Activated CD4-positive, alpha-beta T cell treated with anti-CD3 and anti-CD28 coated beads for 36 hours (primary cell): Measurements from ENCODE around the gene LENG1. TPM values are rescaled to one million over a fixed set of nuclear protein-coding genes. Genes with fewer than 3 reads are reported as not detected.
"Not testable (repeated sequence)": the region's sequence is repeated elsewhere in the genome, so short reads cannot be mapped to it uniquely, and the experiment has no call there.

Experiments
- ATAC-seq: fragments of 200-7000 bp; cut with Tn5 transposase; one replicate; pipeline ENCODE4 v1.10.0; 2021; ENCODE audit warnings: mild to moderate bottlenecking, moderate library complexity
- CTCF ChIA-PET: fragments of 350-600 bp; sonication (Branson Sonifier 250); formaldehyde crosslinking; loops from one replicate; lab custom pipeline; 2021; ENCODE audit warnings: antibody characterized with exemption; lab: Charles Lee
- POLR2A ChIA-PET: fragments of 350-600 bp; sonication (Branson Sonifier 250); formaldehyde crosslinking; loops from one replicate; lab custom pipeline; 2021; ENCODE audit warnings: antibody characterized with exemption, inconsistent platforms; lab: Charles Lee
- DNase-seq: peaks from one replicate; pipeline ENCODE4 v3.0.0-alpha.2; 2020
- H3K27ac Mint-ChIP-seq: one replicate; pipeline ENCODE4 v1.8.0; 2021; ENCODE audit warnings: mixed read lengths
- H3K27me3 Mint-ChIP-seq: one replicate; pipeline ENCODE4 v1.8.0; 2021; ENCODE audit warnings: mixed read lengths
- H3K36me3 Mint-ChIP-seq: one replicate; pipeline ENCODE4 v1.8.0; 2021; ENCODE audit warnings: low read depth, mixed read lengths
- H3K4me1 Mint-ChIP-seq: one replicate; pipeline ENCODE4 v1.8.0; 2021; ENCODE audit warnings: mixed read lengths
- H3K4me3 Mint-ChIP-seq: one replicate; pipeline ENCODE4 v1.8.0; 2021; ENCODE audit warnings: mild to moderate bottlenecking, moderate library complexity, mixed read lengths
- H3K9me3 Mint-ChIP-seq: one replicate; pipeline ENCODE4 v1.8.0; 2021; ENCODE audit warnings: low read depth, mixed read lengths
- intact Hi-C, 2 experiments: fragments of 100-400 bp; cut with DNase I in 1 of 2; cut with micrococcal nuclease in 1 of 2; formaldehyde crosslinking; loops; one replicate each; pipeline versions ENCODE4 v1.14.2 to v1.15.1; 2022 to 2024; cut with DNase I, micrococcal nuclease
- total RNA-seq, 2 experiments: library from RNA; stranded (reverse); gene quantifications; one replicate each; pipeline ENCODE4 v1.2.3, GENCODE V29; 2021

LENG1 gene
- 1 to 10 TPM; 3.5 to 3.6 TPM for total RNA-seq

DNA sequence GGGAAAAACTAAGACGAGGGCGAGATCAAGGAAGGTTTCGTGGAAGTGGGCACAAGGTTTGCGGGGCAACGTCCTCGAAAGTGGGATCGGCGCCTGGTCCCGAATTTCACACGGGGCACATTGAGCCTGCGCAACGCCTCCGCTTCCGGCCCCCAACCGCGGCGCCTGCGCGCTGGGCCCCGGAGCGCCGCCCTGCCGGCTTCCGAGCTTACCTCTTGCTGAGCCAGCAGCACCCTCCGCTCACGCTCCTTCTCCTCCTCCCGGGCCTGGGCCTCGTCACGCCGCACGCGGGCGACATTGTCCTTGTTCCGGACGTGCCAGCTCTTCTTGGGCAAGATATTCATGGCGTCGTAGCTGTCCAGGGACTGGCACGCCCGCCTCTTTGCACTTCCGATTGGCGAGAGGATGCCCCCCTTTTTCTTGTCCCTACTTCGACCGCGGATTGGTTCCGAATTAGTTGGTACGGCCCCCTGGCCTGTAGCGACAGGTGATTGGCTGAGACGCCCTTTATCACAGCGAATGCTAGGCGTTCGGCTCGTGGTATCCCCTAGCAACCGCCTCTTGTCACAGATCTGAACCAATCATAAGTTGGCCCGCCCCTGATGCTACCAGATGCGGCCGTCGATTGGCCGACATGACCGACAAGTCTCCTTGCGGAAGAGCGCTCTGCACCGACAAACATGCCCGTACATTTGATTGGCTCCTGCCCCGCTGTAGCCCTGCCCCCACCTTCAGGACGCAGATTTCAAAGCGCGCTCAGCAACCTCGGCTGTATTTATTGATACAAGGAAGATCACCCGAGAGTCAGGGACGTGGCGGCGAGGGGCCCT is at the start of gene LENG1:
Gene LENG1, minus strand, starts transcription at position 370 of the 830 bp plus-strand sequence. Its CDS starts 26 bp downstream, at position 344.
- DNase-seq (peak; percentile 99), ATAC-seq (peak; percentile 90)
- Mint-ChIP-seq H3K4me3 (peak within 1 kb of the TSS; percentile 87), H3K27ac (peak within 1 kb of the TSS; percentile 98), H3K9me3 (no peaks in the 10 kb centered on the region), H3K4me1 (peaks cover 56% of the 10 kb centered on the region), H3K27me3 (peaks cover 7% of the 10 kb centered on the region), H3K36me3 (peaks cover 24% of the 10 kb centered on the region)
- POLR2A ChIA-PET: interaction anchor here (0.6 to 3.2 kb wide), 4 partner anchors 12 to 48 kb away, joined by 3 to 22 read pairs (median 3); partner anchors contain the start of gene CNOT3
- CTCF ChIA-PET: interaction anchor here (0.7 to 2.7 kb wide), 8 partner anchors 9 to 1495 kb away, joined by 3 to 15 read pairs (median 4); partner anchors contain the start of genes CNOT3, TMC4 and TSEN34
- intact Hi-C loops: loop anchor here (1.0 to 5.0 kb wide), 11 partner anchors 22 to 305 kb away; partner anchors contain the start of genes CNOT3 (in 2 of the 2), PRPF31 (in 2 of the 2), RPS9 (in 2 of the 2) and TFPT (in 2 of the 2)

DNA sequence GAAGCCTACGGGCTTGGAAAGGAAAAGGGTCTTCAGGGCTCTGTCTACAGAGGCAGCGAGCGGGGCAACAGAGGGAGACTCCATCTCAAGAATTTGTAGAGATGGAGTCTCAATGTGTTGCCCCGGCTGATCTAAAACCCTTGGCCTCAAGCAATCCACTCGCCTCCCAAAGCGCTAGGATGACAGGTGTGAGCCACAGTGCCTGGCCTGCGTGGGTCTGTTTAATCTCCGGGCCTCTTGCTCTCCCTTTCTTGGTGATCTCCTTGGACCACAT is 49.2 kb upstream of the LENG1 start:
- Mint-ChIP-seq H3K4me3 (peak overlapping the region; percentile 51), H3K4me1 (peaks cover 77% of the 10 kb centered on the region), H3K9me3 (no peaks in the 10 kb centered on the region), H3K27ac (peak overlapping the region; percentile 65), H3K27me3 (no peaks in the 10 kb centered on the region), H3K36me3 (peaks cover 56% of the 10 kb centered on the region)
- peak; percentile 39 for DNase-seq
- CTCF ChIA-PET: interaction anchor here (1.3 kb wide), 1 partner anchor 19 kb away, joined by 5 read pairs; the partner anchor contains the start of gene MBOAT7
- POLR2A ChIA-PET: interaction anchor here (1.0 to 5.3 kb wide), 4 partner anchors 10 to 72 kb away, joined by 3 to 32 read pairs (median 6); partner anchors contain the start of genes CNOT3, MBOAT7 and TSEN34
- ATAC-seq: no peak
- intact Hi-C loops: loop anchor here in 1 of 2 experiments (2.0 kb wide), 1 partner anchor 18 kb away; the partner anchor contains the start of gene TSEN34

DNA sequence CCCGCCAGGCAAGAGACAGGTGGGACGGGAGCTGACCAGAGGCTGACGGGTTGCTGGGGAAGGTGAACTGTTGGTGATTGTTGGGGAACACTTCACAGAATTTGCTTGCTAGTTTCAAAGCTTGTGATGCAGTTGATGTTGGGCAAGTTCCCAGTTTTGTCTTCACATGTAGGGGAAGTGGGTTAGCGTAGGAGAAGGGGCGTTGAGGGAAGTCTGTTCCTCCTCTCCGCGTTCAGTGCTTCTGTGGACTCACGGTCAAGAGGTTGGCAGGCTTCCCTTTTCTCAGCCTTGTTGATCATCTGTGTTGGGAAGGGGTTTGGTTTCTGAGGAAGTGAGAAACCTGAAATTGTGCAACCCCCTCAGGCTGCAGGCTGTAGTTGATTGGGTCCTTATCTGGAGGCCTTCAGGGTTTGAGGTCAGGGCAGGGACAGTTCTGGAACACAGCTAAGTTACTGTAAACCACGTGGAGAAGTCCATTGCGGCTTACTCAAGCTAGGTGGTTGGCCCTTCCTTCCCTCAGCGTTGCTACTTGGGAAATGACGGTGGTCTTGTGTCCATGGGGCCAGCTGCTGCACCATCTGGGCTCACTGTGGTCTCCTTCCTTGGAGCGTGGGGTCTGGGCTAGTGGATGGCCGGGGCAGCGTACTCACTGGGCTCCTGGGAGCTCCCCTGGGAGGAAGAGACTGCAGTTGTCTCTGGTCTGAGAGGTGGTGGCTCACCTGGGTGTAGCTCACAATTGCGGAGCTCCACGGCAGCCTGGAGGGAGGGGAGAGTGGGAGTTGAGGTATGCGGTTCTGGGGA is 48.7 kb upstream of the LENG1 start:
- peaks cover 61% of the 10 kb centered on the region for H3K36me3 Mint-ChIP-seq
- peaks cover 82% of the 10 kb centered on the region for H3K4me1 Mint-ChIP-seq
- CTCF ChIA-PET: interaction anchor here (1.3 kb wide), 1 partner anchor 18 kb away, joined by 5 read pairs; the partner anchor contains the start of gene MBOAT7
- H3K9me3 Mint-ChIP-seq: no peaks in the 10 kb centered on the region
- no peaks in the 10 kb centered on the region for H3K27me3 Mint-ChIP-seq
- POLR2A ChIA-PET: interaction anchor here (0.6 to 5.3 kb wide), 8 partner anchors 9 to 93 kb away, joined by 3 to 32 read pairs (median 3); partner anchors contain the start of genes CNOT3, LENG1, MBOAT7 and PRPF31
- intact Hi-C loops: loop anchor here in 1 of 2 experiments (2.0 kb wide), 1 partner anchor 17 kb away; the partner anchor contains the start of gene TSEN34
- ATAC-seq (peak; percentile 31), DNase-seq (peak; percentile 77)
- H3K27ac Mint-ChIP-seq: peak overlapping the region; percentile 65
- H3K4me3 Mint-ChIP-seq: peak overlapping the region; percentile 51

DNA sequence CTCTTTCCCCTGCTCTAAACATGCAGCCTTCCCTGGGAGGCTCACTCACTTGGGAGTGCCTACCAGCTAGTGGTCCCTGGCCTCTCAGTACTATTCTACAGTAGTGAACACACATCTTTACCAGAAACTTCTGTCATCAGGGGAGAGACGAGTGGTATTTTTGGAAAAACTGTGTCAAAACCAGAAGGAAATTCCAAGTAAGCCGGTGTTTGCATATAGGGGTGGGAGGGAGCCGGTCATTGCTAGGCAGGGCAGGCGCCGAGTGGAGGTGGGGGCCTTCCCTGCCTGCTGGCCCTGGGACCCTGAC is 48.1 kb upstream of the LENG1 start:
- peak overlapping the region; percentile 51 for H3K4me3 Mint-ChIP-seq
- peaks cover 88% of the 10 kb centered on the region for H3K4me1 Mint-ChIP-seq
- H3K36me3 Mint-ChIP-seq: peaks cover 67% of the 10 kb centered on the region
- CTCF ChIA-PET: interaction anchor here (1.3 kb wide), 1 partner anchor 18 kb away, joined by 5 read pairs; the partner anchor contains the start of gene MBOAT7
- POLR2A ChIA-PET: interaction anchor here (0.6 to 5.3 kb wide), 7 partner anchors 9 to 92 kb away, joined by 3 to 32 read pairs (median 3); partner anchors contain the start of genes LENG1, MBOAT7, PRPF31 and TFPT
- ATAC-seq: peak; percentile 18
- no peaks in the 10 kb centered on the region for H3K27me3 Mint-ChIP-seq
- peak overlapping the region; percentile 65 for H3K27ac Mint-ChIP-seq
- no peak for DNase-seq
- intact Hi-C loops: no loop called here
- no peaks in the 10 kb centered on the region for H3K9me3 Mint-ChIP-seq

DNA sequence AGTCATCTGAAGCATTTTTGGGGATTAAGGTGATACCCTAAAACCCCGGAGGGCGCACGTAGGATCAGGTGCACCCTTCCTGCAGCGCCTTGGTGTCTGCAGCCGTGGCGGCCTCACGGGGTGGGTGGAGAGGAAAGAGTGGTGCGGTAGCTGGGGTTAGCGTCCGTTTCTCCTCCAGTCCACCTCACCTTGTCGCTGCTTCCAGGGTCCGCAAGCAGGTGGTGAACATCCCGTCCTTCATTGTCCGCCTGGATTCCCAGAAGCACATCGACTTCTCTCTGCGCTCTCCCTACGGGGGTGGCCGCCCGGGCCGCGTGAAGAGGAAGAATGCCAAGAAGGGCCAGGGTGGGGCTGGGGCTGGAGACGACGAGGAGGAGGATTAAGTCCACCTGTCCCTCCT is 47.7 kb upstream of the LENG1 start:
- ChIA-PET POLR2A (interaction anchor here (1.1 to 5.3 kb wide), 3 partner anchors 8 to 17 kb away, joined by 4 to 32 read pairs (median 8); partner anchors contain the start of genes MBOAT7 and TSEN34), CTCF (interaction anchor here (1.3 kb wide), 1 partner anchor 18 kb away, joined by 5 read pairs; the partner anchor contains the start of gene MBOAT7)
- intact Hi-C loops: not testable (repeated sequence)

DNA sequence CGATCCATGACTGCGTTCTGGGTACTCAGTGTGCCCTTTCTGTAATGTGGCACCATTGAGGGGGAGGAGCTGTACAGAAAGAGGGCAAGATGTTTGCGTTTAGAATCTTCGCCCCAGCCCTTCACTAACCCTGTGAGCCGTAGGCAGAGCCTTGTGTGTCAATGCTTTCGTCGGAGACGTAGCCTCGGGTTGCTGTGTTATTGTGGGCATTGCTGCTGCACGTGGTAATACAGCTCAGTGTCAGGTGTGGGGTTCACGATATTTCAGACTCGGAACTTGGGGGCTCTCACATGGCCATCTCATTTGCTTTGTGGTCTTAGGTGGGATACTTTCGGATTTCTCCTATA is 47.3 kb upstream of the LENG1 start:
- H3K27ac Mint-ChIP-seq: peak overlapping the region; percentile 65
- H3K4me1 Mint-ChIP-seq: peaks cover 93% of the 10 kb centered on the region
- H3K9me3 Mint-ChIP-seq: no peaks in the 10 kb centered on the region
- peaks cover 75% of the 10 kb centered on the region for H3K36me3 Mint-ChIP-seq
- DNase-seq (peak; percentile 28), ATAC-seq (no peak)
- intact Hi-C loops: no loop called here
- H3K4me3 Mint-ChIP-seq: peak overlapping the region; percentile 51
- POLR2A ChIA-PET: interaction anchor here (5.3 kb wide), 1 partner anchor 17 kb away, joined by 32 read pairs; the partner anchor contains the start of genes MBOAT7 and TSEN34
- CTCF ChIA-PET: no interaction called here
- no peaks in the 10 kb centered on the region for H3K27me3 Mint-ChIP-seq

More for the DNA sequence above, 47.7 kb upstream of the LENG1 start:
- DNase-seq: peak; percentile 23
- ATAC-seq, H3K27me3 Mint-ChIP-seq, H3K9me3 Mint-ChIP-seq: not testable (repeated sequence)
- H3K36me3 Mint-ChIP-seq: peaks cover 71% of the 10 kb centered on the region
- peak overlapping the region; percentile 51 for H3K4me3 Mint-ChIP-seq
- H3K4me1 Mint-ChIP-seq: peaks cover 92% of the 10 kb centered on the region
- H3K27ac Mint-ChIP-seq: peak overlapping the region; percentile 65

DNA sequence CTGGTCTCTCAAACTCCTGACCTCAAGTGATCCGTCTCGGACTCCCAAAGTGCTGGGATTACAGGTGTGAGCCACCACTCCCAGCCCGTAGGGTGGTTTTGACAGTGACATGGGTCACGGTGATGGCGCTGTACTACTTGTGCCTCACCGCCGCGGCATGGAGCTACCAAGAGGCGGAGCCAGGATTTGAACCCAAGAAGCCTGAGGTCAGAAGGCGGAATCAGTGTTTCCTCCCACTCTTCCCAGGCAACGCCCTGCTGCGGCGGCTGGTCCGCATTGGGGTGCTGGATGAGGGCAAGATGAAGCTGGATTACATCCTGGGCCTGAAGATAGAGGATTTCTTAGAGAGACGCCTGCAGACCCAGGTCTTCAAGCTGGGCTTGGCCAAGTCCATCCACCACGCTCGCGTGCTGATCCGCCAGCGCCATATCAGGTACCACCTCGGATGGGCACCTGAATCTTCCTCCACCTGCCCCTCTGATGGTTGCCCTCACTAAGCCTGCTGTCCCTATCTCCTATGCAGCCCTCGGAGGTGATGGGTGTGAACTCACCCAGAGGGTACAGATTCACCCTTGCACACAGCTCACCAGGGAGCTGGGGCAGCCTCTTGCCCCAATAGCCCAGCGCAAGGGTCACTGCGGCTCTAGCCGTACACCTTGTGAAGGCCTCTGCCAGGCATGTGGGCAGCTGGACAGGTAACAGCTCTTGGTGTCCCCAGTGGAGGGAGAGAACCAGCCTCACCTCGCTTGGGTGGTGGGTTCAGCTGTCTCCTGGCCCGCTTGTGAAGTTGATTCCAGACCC is 46.7 kb upstream of the LENG1 start:
- H3K27ac Mint-ChIP-seq: peak overlapping the region; percentile 62
- DNase-seq (no peak), ATAC-seq (no peak)
- POLR2A ChIA-PET: interaction anchor here (0.6 to 5.3 kb wide), 2 partner anchors 16 to 23 kb away, joined by 3 to 32 read pairs; partner anchors contain the start of genes MBOAT7 and TSEN34
- H3K4me1 Mint-ChIP-seq: peaks cover 91% of the 10 kb centered on the region
- H3K4me3 Mint-ChIP-seq: peak overlapping the region; percentile 97
- CTCF ChIA-PET: interaction anchor here (1.7 kb wide), 1 partner anchor 17 kb away, joined by 5 read pairs; the partner anchor contains the start of gene MBOAT7
- peaks cover 80% of the 10 kb centered on the region for H3K36me3 Mint-ChIP-seq
- no peaks in the 10 kb centered on the region for H3K27me3 Mint-ChIP-seq
- intact Hi-C loops: no loop called here
- H3K9me3 Mint-ChIP-seq: no peaks in the 10 kb centered on the region

DNA sequence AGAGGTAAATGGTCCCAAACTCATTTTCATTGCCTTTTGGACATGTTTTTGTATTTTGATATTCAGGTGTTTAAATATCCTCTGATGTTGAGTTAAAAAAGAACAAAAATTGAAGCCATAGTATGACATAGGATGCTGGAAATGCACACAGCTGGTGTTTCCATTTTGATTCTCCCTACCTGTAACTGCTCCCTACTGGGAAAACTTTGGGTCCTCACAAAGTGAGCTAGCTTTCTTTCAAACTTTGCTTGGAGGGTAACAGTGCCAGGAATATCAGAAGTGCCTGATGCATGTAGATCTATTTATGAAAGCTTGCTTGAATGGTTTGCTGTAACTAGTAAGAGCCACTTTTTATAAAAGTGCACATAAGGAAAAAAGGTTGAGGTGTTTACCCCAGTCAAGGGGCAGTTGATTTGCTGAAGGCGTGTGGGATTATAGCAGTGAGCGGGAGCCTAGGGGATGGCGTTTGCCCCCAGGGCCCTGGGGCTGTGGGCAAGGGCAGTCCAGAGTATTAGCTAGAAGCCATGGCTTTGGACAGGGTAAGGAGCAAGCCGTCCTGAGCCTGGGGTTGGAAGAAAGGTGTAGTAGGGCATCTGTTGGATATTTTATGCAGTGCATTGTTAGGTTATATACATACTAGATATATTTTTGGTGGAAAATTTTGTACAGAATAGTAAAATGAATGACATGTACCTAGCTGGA is 45.4 kb upstream of the LENG1 start:
- Mint-ChIP-seq H3K36me3 (peaks cover 79% of the 10 kb centered on the region), H3K9me3 (no peaks in the 10 kb centered on the region), H3K27ac (peak overlapping the region; percentile 70), H3K4me1 (peaks cover 78% of the 10 kb centered on the region), H3K27me3 (no peaks in the 10 kb centered on the region), H3K4me3 (peak overlapping the region; percentile 97)
- ChIA-PET CTCF (interaction anchor here (1.0 to 1.7 kb wide), 2 partner anchors 11 to 15 kb away, joined by 3 to 5 read pairs; partner anchors contain the start of gene MBOAT7), POLR2A (interaction anchor here (0.6 to 5.3 kb wide), 2 partner anchors 15 to 106 kb away, joined by 3 to 32 read pairs; partner anchors contain the start of genes MBOAT7 and TSEN34)
- DNase-seq (no peak), ATAC-seq (no peak)
- intact Hi-C loops: loop anchor here (5.0 kb wide), 3 partner anchors 48 to 1052 kb away; partner anchors contain the start of genes LENG1 (in 1 of the 2), PPP6R1 (in 1 of the 2) and ZNF761 (in 1 of the 2)

DNA sequence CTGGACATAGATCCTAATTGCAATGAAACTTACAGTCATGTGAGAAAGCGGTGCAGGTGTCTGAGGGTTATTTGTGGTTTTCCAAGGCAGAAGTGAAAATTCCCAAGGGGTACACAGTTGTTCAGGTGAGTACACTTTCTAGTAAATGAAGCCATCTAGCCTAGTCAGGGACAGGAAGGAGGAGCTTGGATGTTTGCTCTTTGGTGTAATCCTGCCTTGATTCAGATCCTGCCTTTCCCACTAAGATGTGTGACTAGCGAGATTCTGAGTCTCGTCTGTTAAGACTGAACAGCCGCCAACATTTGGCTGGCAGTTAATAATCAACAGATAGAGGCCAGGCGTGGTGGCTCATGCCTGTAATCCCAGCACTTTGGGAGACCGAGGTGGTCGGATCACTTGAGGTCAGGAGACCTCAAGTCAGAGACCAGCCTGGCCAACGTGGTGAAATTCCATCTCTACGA is 43.7 kb upstream of the LENG1 start:
- CTCF ChIA-PET: no interaction called here
- Mint-ChIP-seq H3K27me3 (no peaks in the 10 kb centered on the region), H3K4me1 (peaks cover 67% of the 10 kb centered on the region), H3K36me3 (peaks cover 73% of the 10 kb centered on the region), H3K4me3 (peak overlapping the region; percentile 97), H3K9me3 (no peaks in the 10 kb centered on the region), H3K27ac (peak overlapping the region; percentile 100)
- intact Hi-C loops: loop anchor here (5.0 kb wide), 3 partner anchors 46 to 1054 kb away; partner anchors contain the start of genes LENG1 (in 1 of the 2), PPP6R1 (in 1 of the 2) and ZNF761 (in 1 of the 2)
- ATAC-seq: no peak
- DNase-seq: no peak
- POLR2A ChIA-PET: interaction anchor here (0.9 to 3.8 kb wide), 2 partner anchors 8 to 13 kb away, joined by 3 to 75 read pairs; partner anchors contain the start of genes MBOAT7 and TSEN34
